T-helper 17 cell (primary cell): Measurements from ENCODE around the gene STAB2. TPM values are rescaled to one million over a fixed set of nuclear protein-coding genes. Genes with fewer than 3 reads are reported as not detected.
"Not testable (repeated sequence)": the region's sequence is repeated elsewhere in the genome, so short reads cannot be mapped to it uniquely, and the experiment has no call there.

Experiments used
- ATAC-seq: fragments of 150-1000 bp; cut with Tn5 transposase; 2 replicates; pipeline ENCODE4 v1.10.0; 2021; ENCODE audit warnings: mild to moderate bottlenecking, moderate library complexity
- DNase-seq, 3 donors: peaks; one replicate each; pipeline versions ENCODE4 v3.0.0 to v3.0.0-alpha.2; 2020 to 2021
- H3K9me3 ChIP-seq: one replicate; pipeline ENCODE4 v1.7.0; 2013; ENCODE audit warnings: low read length, mild to moderate bottlenecking; ENCODE audit not compliant: control insufficient read depth, poor library complexity, severe bottlenecking
- H3K27ac Mint-ChIP-seq: one replicate; pipeline ENCODE4 v1.8.0; 2022; ENCODE audit warnings: mild to moderate bottlenecking, moderate library complexity, mixed read lengths
- H3K27me3 Mint-ChIP-seq: one replicate; pipeline ENCODE4 v1.8.0; 2022; ENCODE audit warnings: mixed read lengths
- H3K36me3 Mint-ChIP-seq: one replicate; pipeline ENCODE4 v1.8.0; 2022; ENCODE audit warnings: low read depth, mixed read lengths
- H3K4me1 Mint-ChIP-seq: one replicate; pipeline ENCODE4 v1.8.0; 2022; ENCODE audit warnings: mild to moderate bottlenecking, mixed read lengths
- H3K4me3 Mint-ChIP-seq: one replicate; pipeline ENCODE4 v1.8.0; 2022; ENCODE audit warnings: mild to moderate bottlenecking, moderate library complexity, mixed read lengths
- total RNA-seq, 4 donors: library from RNA in 2 of 4; stranded (reverse) in 2 of 4; gene quantifications; one replicate each; pipeline ENCODE4 v1.2.3 and lab custom pipeline; 2022 to 2026

STAB2 gene
- total RNA-seq, 2 donors from 2014 or later = not detected

DNA sequence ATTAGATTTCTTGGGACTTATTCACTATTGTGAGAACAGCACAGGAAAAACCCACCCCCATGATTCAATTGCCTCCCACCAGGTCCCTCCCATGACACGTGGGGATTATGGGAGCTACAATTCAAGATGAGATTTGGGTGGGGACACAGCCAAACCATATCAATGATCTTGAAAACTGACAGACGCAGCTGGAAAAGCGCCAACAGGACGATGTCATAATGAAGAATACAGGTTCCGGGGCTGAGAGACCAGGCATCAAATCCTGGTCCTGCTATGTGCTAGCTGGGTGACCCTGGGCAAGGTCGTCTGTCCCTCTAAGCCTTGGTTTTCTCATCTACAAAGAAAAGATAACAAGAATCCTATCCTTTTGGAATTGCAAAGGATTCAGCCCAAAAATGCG, 222.6 kb downstream of the STAB2 start:
- not testable (repeated sequence) for ATAC-seq, H3K27ac Mint-ChIP-seq, DNase-seq, H3K27me3 Mint-ChIP-seq, H3K4me3 Mint-ChIP-seq, H3K9me3 ChIP-seq
- Mint-ChIP-seq H3K4me1 (peaks cover 14% of the 10 kb centered on the region), H3K36me3 (peaks cover 18% of the 10 kb centered on the region)

DNA sequence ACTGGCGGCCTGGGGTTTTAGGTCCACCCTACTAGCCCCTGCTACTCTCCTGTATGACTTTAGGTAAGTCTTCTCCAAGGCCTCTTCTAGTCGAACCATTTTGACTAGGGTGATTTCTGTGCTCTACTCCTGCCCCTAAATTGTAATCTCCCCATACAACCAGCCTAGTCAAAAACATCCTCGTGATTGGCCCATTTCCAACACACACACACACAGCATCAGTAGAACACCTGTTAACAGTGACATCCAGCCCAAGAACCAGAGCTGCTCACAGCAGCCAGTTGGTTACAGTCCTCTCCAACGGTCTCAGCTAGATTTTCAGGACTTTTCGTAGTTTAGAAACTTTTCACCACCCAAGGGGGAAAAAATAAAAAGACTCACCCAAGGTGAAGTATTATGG, 223.0 kb downstream of the STAB2 start:
- H3K36me3 Mint-ChIP-seq = peaks cover 18% of the 10 kb centered on the region
- H3K27me3 Mint-ChIP-seq = no peaks in the 10 kb centered on the region
- no peak overlapping the region for H3K4me3 Mint-ChIP-seq
- peaks cover 14% of the 10 kb centered on the region for H3K4me1 Mint-ChIP-seq
- no peaks in the 10 kb centered on the region for H3K9me3 ChIP-seq
- H3K27ac Mint-ChIP-seq = no peak overlapping the region
- no peak for ATAC-seq
- DNase-seq = no peak

DNA sequence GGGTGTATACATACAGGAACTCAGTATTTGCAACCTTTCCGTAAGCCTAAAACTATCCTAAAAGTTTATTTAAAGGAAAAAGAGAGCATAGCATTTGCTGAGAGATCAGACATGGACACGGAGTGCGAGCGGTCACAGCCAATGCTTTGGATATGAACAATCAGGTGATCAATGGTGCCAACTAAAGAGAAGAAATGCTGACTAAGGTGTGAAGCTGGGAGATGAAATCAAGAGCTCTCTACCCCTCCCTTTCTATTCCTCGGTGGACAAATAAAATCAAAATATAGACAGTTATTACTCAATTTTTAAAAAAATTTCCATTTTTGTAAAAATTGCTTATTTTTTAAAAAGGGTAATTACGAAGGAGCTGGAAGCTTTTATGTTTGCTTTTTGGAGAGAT, 224.7 kb downstream of the STAB2 start:
- DNase-seq = no peak
- no peaks in the 10 kb centered on the region for H3K9me3 ChIP-seq
- peaks cover 12% of the 10 kb centered on the region for H3K36me3 Mint-ChIP-seq
- peaks cover 11% of the 10 kb centered on the region for H3K4me1 Mint-ChIP-seq
- no peak for ATAC-seq
- no peak overlapping the region for H3K4me3 Mint-ChIP-seq
- no peak overlapping the region for H3K27ac Mint-ChIP-seq
- no peaks in the 10 kb centered on the region for H3K27me3 Mint-ChIP-seq

DNA sequence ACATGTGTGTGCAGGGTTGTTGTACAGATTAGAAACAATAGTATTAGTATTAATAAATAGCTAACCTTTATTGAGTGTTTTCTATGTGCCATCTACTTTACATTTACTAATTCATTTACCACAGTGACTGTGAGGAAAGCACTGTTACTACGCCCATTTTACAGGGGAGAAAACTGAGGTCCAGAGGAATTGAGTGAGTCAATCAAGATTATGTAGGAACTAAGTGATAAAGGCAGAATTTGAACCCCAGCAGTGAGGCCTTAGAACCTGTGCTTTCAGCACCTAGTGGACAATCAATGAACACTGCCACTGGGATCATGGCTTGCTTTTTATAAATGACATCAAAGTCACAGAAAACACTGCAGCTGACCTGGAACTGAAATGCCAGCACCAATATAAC, 225.7 kb downstream of the STAB2 start:
- no peak for ATAC-seq
- no peak overlapping the region for H3K4me3 Mint-ChIP-seq
- peaks cover 6% of the 10 kb centered on the region for H3K4me1 Mint-ChIP-seq
- no peak overlapping the region for H3K27ac Mint-ChIP-seq
- H3K27me3 Mint-ChIP-seq = no peaks in the 10 kb centered on the region
- no peak for DNase-seq
- H3K9me3 ChIP-seq = no peaks in the 10 kb centered on the region
- H3K36me3 Mint-ChIP-seq = peaks cover 6% of the 10 kb centered on the region

DNA sequence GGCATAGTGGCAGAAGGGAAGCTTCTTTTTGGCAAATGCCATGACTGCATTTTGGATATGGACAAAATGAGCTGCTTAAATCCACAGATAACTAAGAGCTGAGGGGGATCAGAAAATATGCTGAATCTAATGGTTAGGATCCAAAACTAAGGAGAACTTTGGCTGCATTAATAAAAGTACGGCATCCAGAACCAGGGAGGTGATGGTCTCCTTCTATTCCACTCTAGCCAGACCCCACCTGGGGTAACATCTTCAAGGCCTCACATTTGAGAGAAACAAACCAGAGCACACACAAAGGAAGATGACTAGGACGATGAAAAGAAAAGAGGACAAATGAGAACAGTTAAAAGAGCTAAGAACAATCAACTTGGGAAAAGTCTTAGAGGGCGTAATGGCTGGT, 226.4 kb downstream of the STAB2 start:
- H3K4me3 Mint-ChIP-seq = no peak overlapping the region
- DNase-seq = no peak
- ATAC-seq = no peak
- no peaks in the 10 kb centered on the region for H3K27me3 Mint-ChIP-seq
- H3K36me3 Mint-ChIP-seq = peaks cover 4% of the 10 kb centered on the region
- H3K9me3 ChIP-seq = no peaks in the 10 kb centered on the region
- H3K4me1 Mint-ChIP-seq = peaks cover 2% of the 10 kb centered on the region
- H3K27ac Mint-ChIP-seq = no peak overlapping the region

DNA sequence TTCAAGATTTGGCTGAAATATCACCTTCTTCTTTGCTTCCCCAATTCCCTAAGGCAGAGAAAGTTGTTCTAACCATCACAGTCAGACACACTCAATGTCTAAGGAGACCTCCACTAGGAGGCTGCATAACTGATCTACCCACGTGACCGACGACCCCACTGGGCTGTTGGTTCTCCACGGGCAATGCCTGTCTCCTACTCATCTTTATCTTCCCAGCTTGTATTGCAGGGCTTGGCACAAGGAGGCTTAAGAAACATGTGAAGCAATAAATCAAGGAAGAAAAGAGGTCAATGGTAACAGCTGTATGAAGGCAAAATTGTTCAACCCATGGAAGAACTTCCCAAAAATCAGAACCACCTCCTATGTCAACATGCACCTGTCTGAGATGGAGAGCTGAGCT, 226.9 kb downstream of the STAB2 start:
- Mint-ChIP-seq H3K27ac (no peak overlapping the region), H3K4me3 (no peak overlapping the region), H3K36me3 (peaks cover 4% of the 10 kb centered on the region), H3K27me3 (no peaks in the 10 kb centered on the region), H3K4me1 (peaks cover 2% of the 10 kb centered on the region)
- no peaks in the 10 kb centered on the region for H3K9me3 ChIP-seq
- DNase-seq (no peak), ATAC-seq (no peak)

DNA sequence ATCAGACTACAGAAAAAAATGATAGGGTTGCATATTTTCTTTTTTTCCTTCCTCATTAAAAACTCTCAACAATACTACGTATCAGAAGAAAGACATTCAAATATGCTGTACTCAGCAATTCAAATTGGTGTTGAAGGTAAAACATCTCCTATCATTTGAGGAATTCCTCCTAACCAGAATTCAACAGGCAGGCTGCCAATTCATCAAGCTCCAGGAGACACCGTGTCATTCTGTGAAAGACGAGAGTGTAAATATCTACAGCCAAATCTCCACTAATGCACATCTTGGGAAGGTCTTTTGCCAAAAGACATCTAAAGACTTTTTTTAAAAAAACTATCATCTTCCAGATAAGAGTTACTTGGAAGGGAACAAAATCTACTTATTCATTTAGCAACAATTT, 227.4 kb downstream of the STAB2 start:
- ATAC-seq = no peak
- H3K4me1 Mint-ChIP-seq = peaks cover 2% of the 10 kb centered on the region
- no peak overlapping the region for H3K4me3 Mint-ChIP-seq
- H3K36me3 Mint-ChIP-seq = peaks cover 4% of the 10 kb centered on the region
- no peak overlapping the region for H3K27ac Mint-ChIP-seq
- no peak for DNase-seq
- H3K9me3 ChIP-seq = no peaks in the 10 kb centered on the region
- H3K27me3 Mint-ChIP-seq = no peaks in the 10 kb centered on the region

Other genes starting within 250 kb of the STAB2 start
- 1 to 10 TPM; 3.3 to 7.1 TPM for gene C12orf42, start 91.3 kb upstream of the STAB2 start, total RNA-seq